ENCODE data around the gene TMEM192.
"Not testable (repeated sequence)": the region's sequence is repeated elsewhere in the genome, so short reads cannot be mapped to it uniquely, and the experiment has no call there.

TMEM192 gene

GRCh38 chr4:165118256-165118909, 5.7 kb upstream of the TMEM192 start:
- no peaks in the 10 kb centered on the region for H3K9me3 Mint-ChIP-seq
- H3K4me1 Mint-ChIP-seq (ENCODE audit: low read depth) = peaks cover under 1% of the 10 kb centered on the region
- H3K27ac Mint-ChIP-seq = no peak overlapping the region
- no peaks in the 10 kb centered on the region for H3K36me3 Mint-ChIP-seq (ENCODE audit: low read depth)
- H3K4me3 Mint-ChIP-seq = no peak overlapping the region
- peaks cover 5% of the 10 kb centered on the region for H3K27me3 Mint-ChIP-seq

- H3K4me3 Mint-ChIP-seq = no peak overlapping the region
- H3K36me3 Mint-ChIP-seq (ENCODE audit: low read depth) = peaks cover under 1% of the 10 kb centered on the region
- H3K27me3 Mint-ChIP-seq = peaks cover 5% of the 10 kb centered on the region
- peaks cover 16% of the 10 kb centered on the region for H3K4me1 Mint-ChIP-seq (ENCODE audit: low read depth)
- no peaks in the 10 kb centered on the region for H3K9me3 Mint-ChIP-seq
- H3K27ac Mint-ChIP-seq = no peak overlapping the region
Measured at GRCh38 chr4:165115301-165115700, 2.6 kb upstream of the TMEM192 start.

GRCh38 chr4:165111906-165112367, 723 bp downstream of the TMEM192 start:
- Mint-ChIP-seq H3K36me3 (ENCODE audit: low read depth) (peaks cover 19% of the 10 kb centered on the region), H3K9me3 (no peaks in the 10 kb centered on the region), H3K4me1 (ENCODE audit: low read depth) (peaks cover 16% of the 10 kb centered on the region), H3K27me3 (no peaks in the 10 kb centered on the region), H3K27ac (peak overlapping the region; percentile 81), H3K4me3 (peak overlapping the region; percentile 96)

GRCh38 chr4:165106518-165106917, 6.1 kb downstream of the TMEM192 start:
- Mint-ChIP-seq H3K27me3 (no peaks in the 10 kb centered on the region), H3K4me1 (ENCODE audit: low read depth) (peaks cover 3% of the 10 kb centered on the region)

GRCh38 chr4:165101641-165102040, 11.0 kb downstream of the TMEM192 start:
- no peak overlapping the region for H3K27ac Mint-ChIP-seq
- H3K36me3 Mint-ChIP-seq (ENCODE audit: low read depth) = peaks cover 23% of the 10 kb centered on the region
- no peaks in the 10 kb centered on the region for H3K27me3 Mint-ChIP-seq
- no peaks in the 10 kb centered on the region for H3K4me1 Mint-ChIP-seq (ENCODE audit: low read depth)
- H3K4me3 Mint-ChIP-seq = no peak overlapping the region
- H3K9me3 Mint-ChIP-seq = no peaks in the 10 kb centered on the region

More at GRCh38 chr4:165106518-165106917, 6.1 kb downstream of the TMEM192 start:
- no peak overlapping the region for H3K4me3 Mint-ChIP-seq
- H3K36me3 Mint-ChIP-seq (ENCODE audit: low read depth) = peaks cover 29% of the 10 kb centered on the region
- no peak overlapping the region for H3K27ac Mint-ChIP-seq
- H3K9me3 Mint-ChIP-seq = no peaks in the 10 kb centered on the region

- no peak overlapping the region for H3K27ac Mint-ChIP-seq
- no peak overlapping the region for H3K4me3 Mint-ChIP-seq
- H3K9me3 Mint-ChIP-seq = no peaks in the 10 kb centered on the region
- H3K27me3 Mint-ChIP-seq = no peaks in the 10 kb centered on the region
- H3K36me3 Mint-ChIP-seq (ENCODE audit: low read depth) = peaks cover 30% of the 10 kb centered on the region
- no peaks in the 10 kb centered on the region for H3K4me1 Mint-ChIP-seq (ENCODE audit: low read depth)
Measured at GRCh38 chr4:165096776-165097175, 15.9 kb downstream of the TMEM192 start.

GRCh38 chr4:165095291-165095690, 17.4 kb downstream of the TMEM192 start:
- Mint-ChIP-seq H3K36me3 (ENCODE audit: low read depth) (peaks cover 34% of the 10 kb centered on the region), H3K27ac (no peak overlapping the region), H3K9me3 (no peaks in the 10 kb centered on the region), H3K4me1 (ENCODE audit: low read depth) (no peaks in the 10 kb centered on the region), H3K27me3 (no peaks in the 10 kb centered on the region), H3K4me3 (no peak overlapping the region)

- Mint-ChIP-seq H3K27ac (no peak overlapping the region), H3K27me3 (no peaks in the 10 kb centered on the region), H3K4me1 (ENCODE audit: low read depth) (no peaks in the 10 kb centered on the region)
Measured at GRCh38 chr4:165094873-165095272, 17.8 kb downstream of the TMEM192 start.

GRCh38 chr4:165092187-165092586, 20.5 kb downstream of the TMEM192 start:
- peaks cover 41% of the 10 kb centered on the region for H3K36me3 Mint-ChIP-seq (ENCODE audit: low read depth)
- H3K27me3 Mint-ChIP-seq; H3K9me3 Mint-ChIP-seq; H3K4me3 Mint-ChIP-seq; H3K4me1 Mint-ChIP-seq (ENCODE audit: low read depth); H3K27ac Mint-ChIP-seq: not testable (repeated sequence)

More at GRCh38 chr4:165094873-165095272, 17.8 kb downstream of the TMEM192 start:
- peaks cover 35% of the 10 kb centered on the region for H3K36me3 Mint-ChIP-seq (ENCODE audit: low read depth)
- H3K9me3 Mint-ChIP-seq = no peaks in the 10 kb centered on the region
- H3K4me3 Mint-ChIP-seq = no peak overlapping the region

- H3K9me3 Mint-ChIP-seq = no peaks in the 10 kb centered on the region
- H3K4me1 Mint-ChIP-seq (ENCODE audit: low read depth) = no peaks in the 10 kb centered on the region
- no peak overlapping the region for H3K27ac Mint-ChIP-seq
- peaks cover 41% of the 10 kb centered on the region for H3K36me3 Mint-ChIP-seq (ENCODE audit: low read depth)
- H3K27me3 Mint-ChIP-seq = no peaks in the 10 kb centered on the region
- H3K4me3 Mint-ChIP-seq = no peak overlapping the region
Measured at GRCh38 chr4:165088366-165088765, 24.3 kb downstream of the TMEM192 start.

- Mint-ChIP-seq H3K36me3 (ENCODE audit: low read depth) (peaks cover 32% of the 10 kb centered on the region), H3K4me1 (ENCODE audit: low read depth) (no peaks in the 10 kb centered on the region), H3K27ac (no peak overlapping the region), H3K4me3 (no peak overlapping the region), H3K27me3 (no peaks in the 10 kb centered on the region), H3K9me3 (no peaks in the 10 kb centered on the region)
Measured at GRCh38 chr4:165085946-165086345, 26.7 kb downstream of the TMEM192 start.

GRCh38 chr4:165084787-165085186, 27.9 kb downstream of the TMEM192 start:
- not testable (repeated sequence) for H3K4me3 Mint-ChIP-seq; H3K4me1 Mint-ChIP-seq (ENCODE audit: low read depth); H3K27me3 Mint-ChIP-seq; H3K27ac Mint-ChIP-seq; H3K9me3 Mint-ChIP-seq
- H3K36me3 Mint-ChIP-seq (ENCODE audit: low read depth) = peaks cover 32% of the 10 kb centered on the region

- no peaks in the 10 kb centered on the region for H3K4me1 Mint-ChIP-seq (ENCODE audit: low read depth)
- no peak overlapping the region for H3K4me3 Mint-ChIP-seq
- no peaks in the 10 kb centered on the region for H3K9me3 Mint-ChIP-seq
- no peak overlapping the region for H3K27ac Mint-ChIP-seq
- H3K36me3 Mint-ChIP-seq (ENCODE audit: low read depth) = peaks cover 35% of the 10 kb centered on the region
- H3K27me3 Mint-ChIP-seq = no peaks in the 10 kb centered on the region
Measured at GRCh38 chr4:165079476-165079875, 33.2 kb downstream of the TMEM192 start.

GRCh38 chr4:165077034-165077578, 35.6 kb downstream of the TMEM192 start:
- no peaks in the 10 kb centered on the region for H3K9me3 Mint-ChIP-seq
- H3K27me3 Mint-ChIP-seq = no peaks in the 10 kb centered on the region
- no peak overlapping the region for H3K27ac Mint-ChIP-seq
- no peak overlapping the region for H3K4me3 Mint-ChIP-seq
- no peaks in the 10 kb centered on the region for H3K4me1 Mint-ChIP-seq (ENCODE audit: low read depth)
- H3K36me3 Mint-ChIP-seq (ENCODE audit: low read depth) = peaks cover 39% of the 10 kb centered on the region

GRCh38 chr4:165073346-165073745, 39.3 kb downstream of the TMEM192 start:
- H3K9me3 Mint-ChIP-seq; H3K4me1 Mint-ChIP-seq (ENCODE audit: low read depth); H3K27ac Mint-ChIP-seq; H3K27me3 Mint-ChIP-seq; H3K4me3 Mint-ChIP-seq: not testable (repeated sequence)
- peaks cover 25% of the 10 kb centered on the region for H3K36me3 Mint-ChIP-seq (ENCODE audit: low read depth)

GRCh38 chr4:165070560-165070959, 42.1 kb downstream of the TMEM192 start:
- no peak overlapping the region for H3K27ac Mint-ChIP-seq
- H3K4me1 Mint-ChIP-seq (ENCODE audit: low read depth) = no peaks in the 10 kb centered on the region
- H3K9me3 Mint-ChIP-seq = no peaks in the 10 kb centered on the region
- H3K4me3 Mint-ChIP-seq = no peak overlapping the region
- H3K36me3 Mint-ChIP-seq (ENCODE audit: low read depth) = peaks cover 7% of the 10 kb centered on the region
- no peaks in the 10 kb centered on the region for H3K27me3 Mint-ChIP-seq

Data from stimulated activated naive CD8-positive, alpha-beta T cell treated with anti-CD3 and anti-CD28 coated beads, Interleukin-15, Interleukin-2, amounts not matched to agents 100 ng/mL and 50 ng/mL, for 24 hours (primary cell).